Activated T-cell treated with anti-CD3 and anti-CD28 coated beads, Interleukin-2, amount 50 U/mL, for 72 hours (primary cell): ENCODE results near the gene GGA1. TPM values are rescaled to one million over a fixed set of nuclear protein-coding genes. Genes with fewer than 3 reads are reported as not detected.

Source experiments
- ATAC-seq, 2 donors: fragments of 150-1000 bp; cut with Tn5 transposase; replicated peaks in 1 of 2; 2 replicates each; pipeline ENCODE4 v1.10.0; 2021; ENCODE audit warnings: moderate library complexity in 2 of 2, mild to moderate bottlenecking in 1 of 2
- DNase-seq, 2 donors: peaks; one replicate each; pipeline ENCODE4 v3.0.0; 2021 to 2022; ENCODE audit warnings: mixed read lengths in 1 of 2
- H3K27ac Mint-ChIP-seq: one replicate; pipeline ENCODE4 v1.8.0; 2022; ENCODE audit warnings: mild to moderate bottlenecking, moderate library complexity, mixed read lengths
- H3K27me3 Mint-ChIP-seq: one replicate; pipeline ENCODE4 v1.8.0; 2022; ENCODE audit warnings: low read depth, mixed read lengths
- H3K36me3 Mint-ChIP-seq, 2 donors: one replicate each; pipeline ENCODE4 v1.8.0; 2022; ENCODE audit warnings: mixed read lengths in 2 of 2, mild to moderate bottlenecking in 1 of 2; ENCODE audit not compliant: insufficient read depth in 2 of 2
- H3K4me1 Mint-ChIP-seq: one replicate; pipeline ENCODE4 v1.8.0; 2022; ENCODE audit warnings: low read depth, mixed read lengths
- H3K4me3 Mint-ChIP-seq, 2 donors: one replicate each; pipeline ENCODE4 v1.8.0; 2022; ENCODE audit warnings: mild to moderate bottlenecking in 2 of 2, mixed read lengths in 2 of 2, moderate library complexity in 2 of 2
- H3K9me3 Mint-ChIP-seq, 2 donors: one replicate each; pipeline ENCODE4 v1.8.0; 2022; ENCODE audit warnings: mixed read lengths in 2 of 2
- total RNA-seq, 2 donors: library from RNA; stranded (reverse); gene quantifications; one replicate each; pipeline ENCODE4 v1.2.3, GENCODE V29; 2022

The GGA1 gene
- total RNA-seq, 2 donors from 2014 or later, result 81.5 to 96.2 TPM

DNA sequence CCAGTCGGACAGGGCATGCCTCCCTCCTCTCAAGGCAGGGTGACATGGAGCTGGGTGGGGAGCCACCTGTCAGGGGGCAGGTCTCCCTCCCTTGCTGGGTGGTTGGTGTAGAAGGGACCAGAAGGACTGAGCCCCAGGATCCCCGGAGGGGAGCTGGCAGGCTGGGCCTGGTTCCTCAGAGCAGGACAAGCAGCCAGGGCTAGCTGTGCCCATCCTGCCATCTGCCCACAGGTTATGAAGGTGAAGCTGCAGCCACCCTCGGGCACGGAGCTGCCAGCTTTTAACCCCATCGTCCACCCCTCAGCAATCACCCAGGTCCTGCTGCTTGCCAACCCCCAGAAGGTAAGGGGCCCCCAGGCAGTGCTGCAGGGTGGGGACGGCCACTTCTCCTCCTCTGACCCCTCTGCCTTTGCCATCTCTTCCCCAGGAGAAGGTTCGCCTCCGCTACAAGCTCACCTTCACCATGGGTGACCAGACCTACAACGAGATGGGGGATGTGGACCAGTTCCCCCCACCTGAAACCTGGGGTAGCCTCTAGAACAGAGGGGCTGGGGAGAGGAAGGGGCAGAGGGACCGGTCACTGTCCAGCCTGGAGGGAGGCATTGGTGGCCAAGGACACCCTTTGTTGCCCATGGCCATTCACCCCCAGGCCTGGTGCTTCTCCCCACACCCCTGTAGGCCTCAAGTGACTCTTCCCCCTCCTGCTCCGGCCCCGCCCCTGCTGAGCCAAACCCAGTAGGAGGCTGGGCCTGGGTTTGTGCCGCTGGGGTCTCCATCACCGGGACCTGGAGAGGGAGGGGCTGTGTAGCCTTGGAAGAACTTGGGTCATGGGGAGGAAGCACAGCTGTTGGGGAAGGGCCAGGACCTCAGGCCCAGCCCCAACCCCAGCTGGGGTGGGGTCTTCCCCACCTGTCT is 23.8 kb downstream of the GGA1 start:
- H3K27ac Mint-ChIP-seq, result peak overlapping the region; percentile 84
- H3K4me3 Mint-ChIP-seq, result peak overlapping the region; percentile 80 to 89
- no peaks in the 10 kb centered on the region for H3K27me3 Mint-ChIP-seq
- H3K4me1 Mint-ChIP-seq, result peaks cover 74% of the 10 kb centered on the region
- no peaks in the 10 kb centered on the region for H3K36me3 Mint-ChIP-seq
- H3K9me3 Mint-ChIP-seq, result no peaks in the 10 kb centered on the region
- DNase-seq, result peak; percentile 44 to 46
- peak in 1 of 2 donors; percentile 8 for ATAC-seq

DNA sequence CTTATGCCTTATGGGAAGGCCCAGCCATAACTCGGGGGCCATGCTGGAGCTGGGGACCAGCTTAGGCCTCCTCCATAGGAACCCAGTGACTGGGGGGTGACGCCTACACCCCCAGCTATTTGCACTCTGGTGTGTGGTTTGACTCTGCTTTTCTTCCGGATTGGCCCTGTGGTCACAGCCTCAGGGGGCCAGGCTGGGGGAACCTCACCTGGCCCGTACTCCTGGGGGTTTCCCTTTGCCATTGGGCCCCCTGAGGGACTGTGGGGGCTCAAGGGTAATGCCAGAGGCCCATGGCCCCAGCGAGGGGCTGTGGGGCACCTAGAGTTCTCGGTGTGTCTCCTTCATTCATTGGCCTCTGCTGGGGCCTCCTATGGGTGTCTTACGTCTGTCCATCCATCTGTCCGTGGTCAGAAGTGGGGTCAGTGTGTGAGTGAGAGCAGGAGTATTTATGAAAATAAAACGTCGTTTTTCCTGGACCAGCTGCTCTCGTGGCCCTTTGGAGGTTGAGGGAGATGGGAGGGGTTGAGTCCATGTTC is 24.5 kb downstream of the GGA1 start:
- Mint-ChIP-seq H3K36me3 (no peaks in the 10 kb centered on the region), H3K9me3 (no peaks in the 10 kb centered on the region), H3K27ac (peak overlapping the region; percentile 84), H3K4me3 (peak overlapping the region; percentile 80 to 89), H3K4me1 (peaks cover 70% of the 10 kb centered on the region), H3K27me3 (no peaks in the 10 kb centered on the region)
- peak; percentile 69 to 72 for DNase-seq
- ATAC-seq, result peak; percentile 63

DNA sequence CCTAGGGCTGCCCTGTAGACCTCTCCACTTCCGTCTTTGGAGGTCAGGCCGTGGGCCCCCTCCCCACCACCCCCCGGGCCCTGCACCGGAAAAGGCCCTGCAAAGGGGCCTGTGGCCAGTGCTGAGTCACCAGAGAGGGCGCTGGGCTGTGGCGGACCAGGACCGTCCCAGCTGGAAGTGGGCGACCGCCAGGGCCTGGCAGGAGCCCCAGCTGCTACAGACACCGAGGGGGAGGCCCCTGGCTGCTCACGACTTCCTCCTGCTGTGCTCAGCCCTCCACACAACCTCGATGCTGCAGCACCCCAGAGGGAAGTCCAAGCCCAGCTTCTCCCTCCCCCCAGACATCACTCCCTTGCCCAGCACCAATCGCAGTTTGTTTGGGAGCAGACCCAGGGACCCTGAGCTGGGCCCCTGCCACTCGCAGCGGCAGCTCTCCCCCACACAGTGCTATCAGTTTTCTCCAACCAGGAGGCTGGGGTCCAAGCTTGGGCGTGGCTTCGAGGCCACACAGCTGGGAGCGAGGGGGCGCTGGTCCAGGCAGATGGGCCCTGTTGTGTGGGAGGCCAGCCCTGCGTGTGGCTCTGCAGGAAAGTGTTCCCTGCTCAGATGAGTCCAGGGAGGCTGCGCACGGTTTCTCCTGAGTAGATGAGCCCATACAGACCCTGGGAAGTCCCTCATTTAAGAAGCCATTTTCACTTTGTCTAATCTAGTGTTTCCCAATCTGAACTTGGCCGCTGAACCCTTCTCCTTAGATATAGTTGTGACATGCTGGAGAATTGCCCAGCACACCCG is 25.2 kb downstream of the GGA1 start:
- DNase-seq (peak; percentile 78 to 79), ATAC-seq (peak; percentile 71 to 74)
- Mint-ChIP-seq H3K9me3 (no peaks in the 10 kb centered on the region), H3K4me1 (peaks cover 70% of the 10 kb centered on the region), H3K27me3 (no peaks in the 10 kb centered on the region), H3K4me3 (peak overlapping the region; percentile 80 to 89), H3K27ac (peak overlapping the region; percentile 94), H3K36me3 (no peaks in the 10 kb centered on the region)

DNA sequence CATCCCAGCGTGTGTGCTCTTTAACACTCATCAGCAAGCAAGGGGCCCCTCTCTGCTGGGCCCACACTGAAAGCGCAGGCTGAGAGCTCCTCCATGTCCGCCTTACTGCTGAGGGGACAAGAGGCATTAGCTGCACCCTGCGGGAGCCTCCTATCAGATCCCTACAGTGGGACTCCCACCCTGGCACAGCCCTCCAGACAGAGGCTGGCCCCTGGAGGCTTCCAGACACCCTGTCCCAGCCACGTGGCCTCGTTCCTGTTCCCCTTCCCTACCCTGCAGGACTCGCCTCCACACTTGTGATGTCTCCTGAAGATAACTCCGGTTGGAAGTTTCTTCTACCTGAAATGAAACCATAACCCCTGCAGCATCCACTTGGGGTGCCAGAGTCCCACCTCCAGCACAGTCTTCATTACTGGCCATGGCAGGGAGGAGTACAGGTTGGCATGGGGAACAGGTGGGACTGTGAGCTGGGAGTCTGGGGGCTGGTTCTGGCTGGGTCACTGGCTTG is 25.8 kb downstream of the GGA1 start:
- H3K27me3 Mint-ChIP-seq, result no peaks in the 10 kb centered on the region
- DNase-seq (peak in 1 of 2 donors; percentile 22), ATAC-seq (no peak)
- H3K4me3 Mint-ChIP-seq, result peak overlapping the region; percentile 80 to 89
- H3K9me3 Mint-ChIP-seq, result no peaks in the 10 kb centered on the region
- H3K27ac Mint-ChIP-seq, result peak overlapping the region; percentile 94
- peaks cover 68% of the 10 kb centered on the region for H3K4me1 Mint-ChIP-seq
- H3K36me3 Mint-ChIP-seq, result no peaks in the 10 kb centered on the region

DNA sequence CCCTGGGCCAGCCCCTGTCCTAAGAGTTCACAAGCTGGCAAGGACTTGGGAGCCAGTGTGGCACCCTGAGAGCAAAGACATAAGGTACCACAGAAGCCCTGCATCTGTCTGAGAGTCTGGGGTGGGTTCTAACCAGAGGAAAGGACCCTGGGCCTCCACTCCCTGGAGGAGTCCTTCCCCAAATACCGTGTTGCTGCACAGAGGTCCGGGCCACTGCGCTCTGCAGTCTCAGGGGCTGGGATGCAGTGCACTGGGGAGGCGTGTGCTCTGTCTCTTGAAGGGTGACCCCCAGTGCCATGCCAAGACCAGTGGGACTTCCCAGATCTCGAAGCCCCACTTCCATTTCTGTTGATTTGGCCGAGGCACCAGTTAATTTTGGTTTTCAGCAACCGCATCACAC is 26.5 kb downstream of the GGA1 start:
- ATAC-seq (no peak), DNase-seq (no peak)
- Mint-ChIP-seq H3K4me1 (peaks cover 68% of the 10 kb centered on the region), H3K27me3 (no peaks in the 10 kb centered on the region), H3K27ac (peak overlapping the region; percentile 94), H3K4me3 (peak overlapping the region; percentile 80 to 89), H3K9me3 (no peaks in the 10 kb centered on the region), H3K36me3 (no peaks in the 10 kb centered on the region)

DNA sequence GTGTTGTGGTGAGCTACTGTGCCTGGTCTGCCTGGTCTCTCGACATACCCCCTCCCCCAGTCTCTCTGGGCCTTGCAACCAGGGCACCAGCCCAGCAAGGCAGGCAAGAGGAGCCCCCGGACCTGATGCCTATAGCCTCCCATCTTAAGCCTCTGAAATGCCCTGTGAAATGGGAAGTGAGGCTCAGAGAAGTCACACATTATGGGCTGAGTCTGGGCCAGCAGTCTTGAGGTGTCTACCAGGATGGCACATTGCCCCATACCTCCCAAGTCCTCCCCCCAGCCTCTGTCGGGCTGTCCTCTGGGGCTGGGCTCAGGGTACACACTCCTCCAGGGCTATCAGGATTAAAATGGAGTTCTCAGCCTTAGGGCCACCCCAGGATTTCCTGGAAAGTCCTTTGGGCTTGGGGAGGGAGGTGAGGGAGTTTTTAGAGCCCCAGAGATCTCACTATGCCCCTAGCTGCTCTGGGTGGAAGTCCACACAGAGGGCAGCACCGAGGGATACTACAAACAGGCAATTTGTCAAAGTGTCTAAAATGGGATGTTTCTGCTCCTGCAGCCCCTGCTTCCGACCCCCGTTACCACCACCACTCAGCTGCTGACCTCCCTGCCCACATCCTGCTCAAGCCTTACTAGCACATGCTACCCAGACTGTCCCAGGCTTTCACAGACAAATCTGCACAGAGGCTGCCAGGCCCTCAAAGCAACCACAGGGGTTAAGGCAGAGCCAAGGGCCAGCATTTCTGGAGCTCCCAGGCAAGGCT is 27.7 kb downstream of the GGA1 start:
- peaks cover 68% of the 10 kb centered on the region for H3K4me1 Mint-ChIP-seq
- no peak for ATAC-seq
- H3K9me3 Mint-ChIP-seq, result no peaks in the 10 kb centered on the region
- H3K27me3 Mint-ChIP-seq, result no peaks in the 10 kb centered on the region
- peak overlapping the region; percentile 8 to 29 for H3K4me3 Mint-ChIP-seq
- H3K36me3 Mint-ChIP-seq, result peaks cover 1% of the 10 kb centered on the region in 2 donors
- peak overlapping the region; percentile 18 for H3K27ac Mint-ChIP-seq
- DNase-seq, result peak in 1 of 2 donors; percentile 26

DNA sequence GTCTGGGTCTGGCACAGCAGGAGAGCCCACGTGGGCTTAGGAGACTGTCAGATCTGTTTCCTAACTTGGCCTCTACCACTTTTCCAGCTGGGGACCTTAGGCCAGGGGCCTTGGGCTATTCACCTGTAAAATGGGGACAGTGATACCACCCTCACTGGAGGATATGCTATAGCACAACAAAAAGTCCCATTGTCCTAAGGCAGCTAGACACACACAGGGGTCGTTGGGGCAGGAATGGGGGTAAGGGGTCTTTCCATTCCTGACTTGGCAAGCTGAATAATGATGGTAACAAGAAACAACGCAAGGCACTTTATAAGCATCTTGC is 28.3 kb downstream of the GGA1 start:
- Mint-ChIP-seq H3K4me3 (peak overlapping the region in 1 of 2 donors; percentile 29), H3K27ac (peak overlapping the region; percentile 18), H3K4me1 (peaks cover 65% of the 10 kb centered on the region), H3K36me3 (peaks cover 1% of the 10 kb centered on the region in 2 donors), H3K9me3 (no peaks in the 10 kb centered on the region), H3K27me3 (no peaks in the 10 kb centered on the region)
- ATAC-seq, result no peak
- no peak for DNase-seq

DNA sequence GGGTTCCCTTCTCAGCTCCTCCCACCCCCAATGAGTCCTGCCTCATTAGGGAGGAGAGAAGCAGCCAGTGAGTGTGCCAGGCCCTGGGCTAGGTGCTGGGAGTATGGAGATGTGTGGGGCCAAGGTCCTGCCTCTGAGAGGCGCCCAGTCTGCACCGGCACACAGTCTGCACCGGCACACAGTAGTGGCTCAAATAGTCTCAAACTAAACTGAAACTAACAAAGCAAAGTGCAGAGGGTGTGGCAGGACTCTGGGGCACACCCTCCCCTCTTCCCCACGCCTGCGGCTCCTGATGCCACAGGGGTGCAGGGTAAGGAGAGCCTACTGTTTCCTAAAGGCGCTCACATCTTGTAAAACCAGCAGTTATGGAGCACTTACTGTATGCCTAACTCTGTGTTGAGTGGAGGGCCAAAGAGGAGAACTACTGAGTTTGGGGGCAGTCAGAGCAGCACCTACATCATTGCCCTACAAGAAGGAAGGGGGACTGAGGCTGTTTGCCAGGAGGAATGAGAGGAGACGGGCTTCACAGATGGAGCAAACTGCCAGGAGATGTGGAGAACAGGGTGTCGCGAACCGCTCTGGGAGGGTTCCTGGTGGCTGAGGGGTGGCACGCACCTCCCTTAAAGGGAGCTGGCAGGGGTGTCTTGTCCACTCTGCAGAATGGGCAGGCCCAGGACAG is 29.9 kb downstream of the GGA1 start:
- peaks cover 4 to 8% of the 10 kb centered on the region in 2 donors for H3K36me3 Mint-ChIP-seq
- H3K27me3 Mint-ChIP-seq, result no peaks in the 10 kb centered on the region
- H3K4me1 Mint-ChIP-seq, result peaks cover 61% of the 10 kb centered on the region
- ATAC-seq (peak; percentile 20 to 34), DNase-seq (peak; percentile 28 to 33)
- peak overlapping the region; percentile 87 to 95 for H3K4me3 Mint-ChIP-seq
- H3K27ac Mint-ChIP-seq, result peak overlapping the region; percentile 94
- H3K9me3 Mint-ChIP-seq, result no peaks in the 10 kb centered on the region

DNA sequence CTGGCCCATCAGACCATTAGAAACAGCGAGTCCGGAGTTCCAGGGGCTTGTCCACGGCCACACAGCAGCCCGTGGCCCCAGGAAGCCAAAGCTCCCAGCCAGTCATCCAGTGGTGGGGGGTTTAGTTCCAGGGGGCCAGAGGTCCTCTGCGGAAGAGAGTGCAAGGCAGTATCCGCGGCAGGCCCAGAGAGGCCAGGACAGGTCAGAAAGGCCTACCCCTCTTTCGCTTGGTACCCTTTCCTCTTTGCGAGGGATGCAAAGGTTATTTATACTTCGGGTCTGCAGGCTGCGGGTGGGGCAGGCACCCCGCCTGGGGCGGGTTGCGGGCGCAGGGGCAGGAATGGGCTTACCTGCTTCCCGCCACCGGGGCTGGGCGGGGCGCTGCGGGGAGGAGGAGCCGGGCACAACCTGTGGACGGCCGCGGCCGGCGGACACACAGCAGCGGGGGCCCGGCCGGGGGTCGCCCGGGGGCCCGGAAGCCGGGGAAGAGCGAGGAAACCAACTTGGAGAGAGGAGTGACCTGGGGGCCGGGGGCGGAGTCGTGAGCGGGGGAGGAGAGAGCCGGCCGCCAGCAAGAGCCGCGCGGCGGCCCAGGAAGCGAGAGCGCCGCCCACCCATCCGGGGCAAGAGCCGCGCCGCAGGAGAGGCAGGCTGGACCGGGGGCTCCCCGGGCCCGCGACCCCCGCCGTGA is 30.6 kb downstream of the GGA1 start, which contains the start of gene SH3BP1:
SH3BP1 (plus strand) TSS at position 600 of the 691 bp plus-strand sequence. CDS start 119 bp downstream, outside the sequence.
- Mint-ChIP-seq H3K36me3 (peaks cover 5 to 10% of the 10 kb centered on the region in 2 donors), H3K9me3 (no peaks in the 10 kb centered on the region), H3K4me3 (peak within 1 kb of the TSS; percentile 87 to 95), H3K4me1 (peaks cover 60% of the 10 kb centered on the region), H3K27me3 (no peaks in the 10 kb centered on the region), H3K27ac (peak within 1 kb of the TSS; percentile 94)
- DNase-seq (peak; percentile 75 to 77), ATAC-seq (peak; percentile 56 to 63)

DNA sequence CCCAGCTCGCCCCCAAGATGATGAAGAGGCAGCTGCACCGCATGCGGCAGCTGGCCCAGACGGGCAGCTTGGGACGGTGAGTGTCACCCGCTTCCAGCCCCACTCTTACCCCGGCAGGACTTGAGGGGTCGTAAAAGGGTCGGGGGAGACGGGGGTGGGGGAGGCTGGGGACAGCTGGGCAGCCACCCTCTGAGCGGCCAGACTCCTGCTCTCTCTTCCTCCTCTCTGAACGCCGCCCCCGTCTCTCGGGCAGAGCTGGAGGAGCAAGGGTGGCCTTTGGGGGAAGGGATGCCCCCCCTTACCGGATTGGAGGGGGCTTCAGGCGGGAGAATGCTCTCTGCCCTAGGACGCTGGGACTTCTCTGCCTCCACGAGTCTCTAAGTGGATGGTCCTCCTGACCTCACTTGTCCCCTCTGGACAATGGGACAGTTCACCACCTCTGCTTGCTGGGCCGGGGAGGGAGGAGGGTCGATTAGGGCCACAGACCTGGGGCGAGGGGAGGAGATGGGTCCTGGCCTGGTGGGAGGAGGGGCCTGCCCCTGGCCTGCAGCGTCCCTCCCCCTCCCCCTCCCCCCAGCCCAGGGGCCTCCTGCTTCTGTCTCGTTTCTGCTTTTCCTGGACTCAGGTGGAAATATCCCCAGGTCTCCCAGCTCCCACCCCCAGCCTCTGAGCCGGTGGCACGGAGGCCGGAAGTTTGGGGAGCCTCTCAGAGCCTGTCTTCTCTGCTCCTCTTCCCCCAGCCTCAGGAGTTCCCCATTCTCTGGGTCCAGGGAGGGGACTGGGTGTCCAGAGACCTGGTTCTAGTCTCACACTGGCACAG is 31.3 kb downstream of the GGA1 start:
- ATAC-seq, result peak in 1 of 2 donors; percentile 18
- DNase-seq, result peak; percentile 43 to 44
- H3K27ac Mint-ChIP-seq, result peak overlapping the region; percentile 94
- H3K4me3 Mint-ChIP-seq, result peak overlapping the region; percentile 87 to 95
- peaks cover 56% of the 10 kb centered on the region for H3K4me1 Mint-ChIP-seq
- H3K36me3 Mint-ChIP-seq, result peaks cover 5 to 13% of the 10 kb centered on the region in 2 donors
- H3K9me3 Mint-ChIP-seq, result no peaks in the 10 kb centered on the region
- no peaks in the 10 kb centered on the region for H3K27me3 Mint-ChIP-seq
